ENCODE measurements around the gene LRFN2.

LRFN2 gene

GRCh38 chr6:40342723-40343122 lies 244.4 kb downstream of the LRFN2 start:
- DNase-seq = no peak

- no peak for DNase-seq
These were observed 245.4 kb downstream of the LRFN2 start for GRCh38 chr6:40341726-40342125.

Measured in kidney glomerular epithelial cell (primary cell).